IMR-90 (cell line): ENCODE measurements around the gene PPM1J. TPM values are rescaled to one million over a fixed set of nuclear protein-coding genes. Genes with fewer than 3 reads are reported as not detected.

Experiments used
- ATAC-seq: fragments of 200-7000 bp; cut with Tn5 transposase; 2 replicates; pipeline ENCODE4 v1.9.1; 2020; ENCODE audit warnings: low read depth, mild to moderate bottlenecking, moderate library complexity
- BruUV-seq: library from RNA; stranded (reverse); fragments of 400-500 nt; replicated peaks from 2 replicates; lab custom pipeline; 2021; lab: Mats Ljungman, UMichigan
- CTCF ChIA-PET: fragments of 300-600 bp; formaldehyde crosslinking; extraction: SDS; loops from one replicate; lab custom pipeline; 2021; ENCODE audit warnings: antibody characterized with exemption; lab: Yijun Ruan, JAX
- POLR2A ChIA-PET: fragments of 300-600 bp; sonication (Branson Sonifier 250); formaldehyde crosslinking; loops from one replicate; lab custom pipeline; 2022; ENCODE audit warnings: antibody characterized with exemption; ENCODE audit not compliant: unreplicated experiment; lab: Charles Lee
- DNase-seq: peaks from one replicate; pipeline ENCODE4 v3.0.0; 2013
- H2AFZ ChIP-seq: replicated peaks from 2 replicates; pipeline ENCODE3; 2013; ENCODE audit warnings: low read length, mild to moderate bottlenecking; ENCODE audit not compliant: poor library complexity
- H2AK5ac ChIP-seq: 2 replicates; pipeline ENCODE4 v1.6.1; 2013; ENCODE audit warnings: low read depth, low read length, inconsistent platforms
- H2AK9ac ChIP-seq: replicated peaks from 2 replicates; pipeline ENCODE3; 2013; ENCODE audit warnings: mild to moderate bottlenecking, low read depth, low read length, moderate library complexity; ENCODE audit not compliant: poor library complexity
- H2BK120ac ChIP-seq: 2 replicates; pipeline ENCODE4 v1.6.1; 2013; ENCODE audit warnings: low read depth, low read length, inconsistent platforms
- H2BK15ac ChIP-seq: 3 replicates; pipeline ENCODE4 v1.6.1; 2013; ENCODE audit warnings: low read depth, low read length, inconsistent platforms
- H2BK20ac ChIP-seq: 2 replicates; pipeline ENCODE4 v1.6.1; 2013; ENCODE audit warnings: low read depth, mild to moderate bottlenecking, inconsistent platforms, low read length, moderate library complexity
- H2BK5ac ChIP-seq: 2 replicates; pipeline ENCODE4 v1.6.1; 2013; ENCODE audit warnings: mild to moderate bottlenecking, low read depth, low read length, inconsistent platforms; ENCODE audit not compliant: poor library complexity, severe bottlenecking
- H3K14ac ChIP-seq: replicated peaks from 2 replicates; pipeline ENCODE4 v1.6.1; 2013; ENCODE audit warnings: low read depth, low read length, inconsistent platforms
- H3K18ac ChIP-seq: 2 replicates; pipeline ENCODE4 v1.6.1; 2013; ENCODE audit warnings: low read depth, low read length, control low read depth
- H3K23ac ChIP-seq: 2 replicates; pipeline ENCODE4 v1.6.1; 2013; ENCODE audit warnings: low read depth, low read length, inconsistent platforms
- H3K27ac ChIP-seq: 2 replicates; pipeline ENCODE4 v1.5.1; 2013; ENCODE audit warnings: mild to moderate bottlenecking, control low read depth, low read length; ENCODE audit not compliant: insufficient read depth
- H3K27me3 ChIP-seq: 2 replicates; pipeline ENCODE4 v1.6.1; 2013; ENCODE audit warnings: low read length; ENCODE audit not compliant: control insufficient read depth, insufficient read depth
- H3K36me3 ChIP-seq: 2 replicates; pipeline ENCODE4 v1.6.1; 2013; ENCODE audit warnings: low read length, mixed read lengths; ENCODE audit not compliant: control insufficient read depth, insufficient read depth
- H3K4ac ChIP-seq: 2 replicates; pipeline ENCODE4 v1.6.1; 2013; ENCODE audit warnings: low read depth, low read length, inconsistent platforms
- H3K4me1 ChIP-seq: 2 replicates; pipeline ENCODE4 v1.6.1; 2013; ENCODE audit warnings: low read length, mixed read lengths; ENCODE audit not compliant: control insufficient read depth, insufficient read depth
- H3K4me2 ChIP-seq: 2 replicates; pipeline ENCODE4 v1.6.1; 2013; ENCODE audit warnings: low read depth, mild to moderate bottlenecking, control low read depth, low read length, moderate library complexity
- H3K4me3 ChIP-seq: 2 replicates; pipeline ENCODE4 v1.5.1; 2013; ENCODE audit warnings: low read depth, mild to moderate bottlenecking, control low read depth, low read length, moderate library complexity; ENCODE audit not compliant: insufficient read depth
- H3K56ac ChIP-seq: 2 replicates; pipeline ENCODE4 v1.6.1; 2013; ENCODE audit warnings: low read length, inconsistent platforms; ENCODE audit not compliant: insufficient read depth; ENCODE audit errors: extremely low read depth
- H3K79me1 ChIP-seq, 2 experiments: 2 replicates each; pipeline ENCODE4 v1.6.1; 2013; ENCODE audit warnings: low read length in 2 of 2, inconsistent platforms in 1 of 2, low read depth in 1 of 2
- H3K9ac ChIP-seq: 2 replicates; pipeline ENCODE4 v1.6.1; 2013; ENCODE audit warnings: low read depth, low read length, control low read depth
- H3K9me1 ChIP-seq: 2 replicates; pipeline ENCODE4 v1.6.1; 2013; ENCODE audit warnings: low read length, inconsistent platforms; ENCODE audit not compliant: insufficient read depth
- H3K9me3 ChIP-seq: 2 replicates; pipeline ENCODE4 v1.6.1; 2013; ENCODE audit warnings: low read length; ENCODE audit not compliant: control insufficient read depth, insufficient read depth
- H4K20me1 ChIP-seq: 2 replicates; pipeline ENCODE4 v1.6.1; 2013; ENCODE audit warnings: low read length, inconsistent platforms; ENCODE audit not compliant: insufficient read depth
- H4K5ac ChIP-seq: 2 replicates; pipeline ENCODE4 v1.6.1; 2013; ENCODE audit warnings: mild to moderate bottlenecking, low read depth, low read length, control low read depth
- H4K8ac ChIP-seq, 2 experiments: 2 replicates each; pipeline ENCODE4 v1.6.1; 2013; ENCODE audit warnings: low read depth in 2 of 2, low read length in 2 of 2, control low read depth in 1 of 2, inconsistent platforms in 1 of 2
- H4K91ac ChIP-seq: 2 replicates; pipeline ENCODE4 v1.6.1; 2013; ENCODE audit warnings: low read depth, low read length, inconsistent platforms; ENCODE audit not compliant: insufficient read depth
- FOS ChIP-seq: fragments of 150-350 bp; IDR thresholded peaks from 2 replicates; pipeline ENCODE4 v1.6.1; 2016; ENCODE audit warnings: low read depth, low read length
- MXI1 ChIP-seq: IDR thresholded peaks from 2 replicates; pipeline ENCODE4 v1.6.1; 2012; ENCODE audit warnings: low read depth, mild to moderate bottlenecking, low read length, moderate library complexity, borderline replicate concordance
- WGBS, 2 experiments: methylation state at CpG; one replicate each; pipeline versions ENCODE4 v1.1.5 to v1.1.7; 2013; ENCODE audit warnings: missing lambda C conversion rate in 2 of 2; ENCODE audit not compliant: insufficient read length in 1 of 2; ENCODE audit errors: extremely low coverage in 2 of 2; 5-methylcytosine and 5-hydroxymethylcytosine counted together
- dilution Hi-C: fragments of 300-500 bp; cut with HindIII; formaldehyde crosslinking; loops from one replicate; pipeline ENCODE4 v1.14.3; 2018; ENCODE audit warnings: low sequenced_read_pairs; ENCODE audit not compliant: unreplicated experiment
- in situ Hi-C: fragments of 300-500 bp; cut with MboI; formaldehyde crosslinking; loops from 3 replicates; pipeline ENCODE4 v1.14.3; 2019; ENCODE audit warnings: low sequenced_read_pairs, inconsistent platforms, mixed read lengths
- intact Hi-C: fragments of 100-400 bp; cut with micrococcal nuclease; formaldehyde crosslinking; loops from 2 replicates; pipeline ENCODE4 v1.10.0; 2022
- polyA plus RNA-seq, 3 experiments: library from polyadenylated mRNA; depleted of rRNA; stranded (reverse); fragments of >200 nt; gene quantifications; 2 replicates each; pipeline ENCODE4 v1.2.3, GENCODE V29; 2012; ENCODE audit warnings: low replicate concordance in 1 of 3
- total RNA-seq: library from RNA; depleted of rRNA; stranded (reverse); fragments of >200 nt; gene quantifications from 2 replicates; pipeline ENCODE4 v1.2.3, GENCODE V29; 2012

PPM1J gene
- total and polyA plus RNA-seq, 2 of the 4 experiments (the other 2 are of a cell fraction): 1.8 to 2.4 TPM

- DNase-seq: no peak
- BruUV-seq: no TSS peak
- Histone ChIP-seq H2AFZ (no peak overlapping the region), H3K79me1 (peaks cover 20 to 66% of the 10 kb centered on the region in 2 experiments), H4K91ac (no peak overlapping the region), H3K14ac (no peak overlapping the region), H2AK5ac (no peak overlapping the region), H3K9ac (no peak overlapping the region), H3K4me1 (peaks cover 4% of the 10 kb centered on the region), H3K9me3 (no peaks in the 10 kb centered on the region), H2BK120ac (no peak overlapping the region), H3K9me1 (peaks cover 21% of the 10 kb centered on the region), H3K23ac (no peak overlapping the region), H4K5ac (no peak overlapping the region; the same call in 1 of the 2 replicates), H3K36me3 (peaks cover 22% of the 10 kb centered on the region), H2AK9ac (no peak overlapping the region), H2BK15ac (no peak overlapping the region), H3K4ac (no peak overlapping the region), H4K20me1 (peaks cover 15% of the 10 kb centered on the region; the same call in 1 of the 2 replicates), H3K27ac (no peak overlapping the region), H3K4me2 (no peak overlapping the region), H3K4me3 (no peak overlapping the region), H3K56ac (no peak overlapping the region), H2BK5ac (no peak overlapping the region), H3K27me3 (no peaks in the 10 kb centered on the region), H4K8ac (no peak overlapping the region), H3K18ac (no peak overlapping the region), H2BK20ac (no peak overlapping the region)
- dilution Hi-C loops (no loop called here), in situ Hi-C loops (no loop called here), intact Hi-C loops (no loop called here)
- POLR2A ChIA-PET: no interaction called here
- ATAC-seq: no peak
- CTCF ChIA-PET: no interaction called here
- no peak for TF ChIP-seq FOS
- no peak for TF ChIP-seq MXI1
- WGBS, 2 experiments: 100% methylated on average over 1 of the region's 4 CpGs; no CpG with 5 or more reads in 1 of the 2 experiments
Measured at GRCh38 chr1:112687361-112687760, 27.8 kb downstream of the PPM1J start.
